MCF 10A (cell line): Measurements from ENCODE around the gene RASGRP4. TPM values are rescaled to one million over a fixed set of nuclear protein-coding genes. Genes with fewer than 3 reads are reported as not detected.

Experiments
- BruUV-seq: library from RNA; stranded (reverse); fragments of 400-500 nt; replicated peaks from 2 replicates; lab custom pipeline; 2021; lab: Mats Ljungman, UMichigan
- CTCF ChIA-PET: fragments of 300-600 bp; sonication (Branson Sonifier 250); formaldehyde crosslinking; extraction: SDS; loops from one replicate; lab custom pipeline; 2021; ENCODE audit warnings: antibody characterized with exemption, inconsistent platforms; lab: Yijun Ruan, JAX
- POLR2A ChIA-PET: fragments of 300-600, 350-650 bp; sonication (Branson Sonifier 250); formaldehyde crosslinking; extraction: SDS; loops from one replicate; lab custom pipeline; 2020; ENCODE audit warnings: antibody characterized with exemption, inconsistent platforms; lab: Yijun Ruan, JAX
- DNase-seq: peaks from one replicate; pipeline ENCODE4 v3.0.0-alpha.2; 2018; ENCODE audit not compliant: unreplicated experiment
- H3K27ac Mint-ChIP-seq: one replicate; pipeline ENCODE4 v1.8.0; 2022; ENCODE audit warnings: mild to moderate bottlenecking, low read depth, mixed read lengths; ENCODE audit not compliant: unreplicated experiment
- H3K27me3 Mint-ChIP-seq: one replicate; pipeline ENCODE4 v1.8.0; 2022; ENCODE audit warnings: mixed read lengths; ENCODE audit not compliant: insufficient read depth, unreplicated experiment
- H3K36me3 Mint-ChIP-seq: one replicate; pipeline ENCODE4 v1.8.0; 2022; ENCODE audit warnings: mild to moderate bottlenecking, moderate library complexity, mixed read lengths; ENCODE audit not compliant: insufficient read depth, unreplicated experiment
- H3K4me1 Mint-ChIP-seq: one replicate; pipeline ENCODE4 v1.8.0; 2022; ENCODE audit warnings: mixed read lengths; ENCODE audit not compliant: insufficient read depth, unreplicated experiment
- H3K4me3 Mint-ChIP-seq: one replicate; pipeline ENCODE4 v1.8.0; 2022; ENCODE audit warnings: mild to moderate bottlenecking, moderate library complexity, mixed read lengths; ENCODE audit not compliant: unreplicated experiment
- H3K9me3 Mint-ChIP-seq: one replicate; pipeline ENCODE4 v1.8.0; 2022; ENCODE audit warnings: mixed read lengths; ENCODE audit not compliant: unreplicated experiment
- CTCF ChIP-seq: fragments of 200-600 bp; IDR thresholded peaks from one replicate; pipeline ENCODE4 v1.8.0; 2022; ENCODE audit warnings: antibody characterized with exemption, mild to moderate bottlenecking; ENCODE audit not compliant: unreplicated experiment
- intact Hi-C: fragments of 100-400 bp; cut with micrococcal nuclease; formaldehyde crosslinking; loops from 2 replicates; pipeline ENCODE4 v1.14.1; 2022
- total RNA-seq: library from RNA; stranded (reverse); gene quantifications from 2 replicates; pipeline ENCODE4 v1.2.3, GENCODE V29; 2022

RASGRP4 gene
- total RNA-seq, 1 experiment from 2014 or later = not detected

GRCh38 chr19:38434549-38435051 lies 8.6 kb upstream of the RASGRP4 start:
- H3K4me1 Mint-ChIP-seq = no peaks in the 10 kb centered on the region
- ChIA-PET POLR2A (no interaction called here), CTCF (interaction anchor here (0.6 kb wide), 2 partner anchors 36 to 70 kb away, joined by 3 to 4 read pairs; no protein-coding TSS in a partner anchor)

GRCh38 chr19:38433268-38433733 lies 7.3 kb upstream of the RASGRP4 start, which contains the start of gene RYR1:
Gene RYR1, plus strand, starts transcription at chr19:38433691. Its CDS starts 139 bp downstream, at chr19:38433830.
- Mint-ChIP-seq H3K27me3 (peaks cover 30% of the 10 kb centered on the region), H3K9me3 (no peaks in the 10 kb centered on the region), H3K4me1 (no peaks in the 10 kb centered on the region), H3K27ac (no peak within 1 kb of the TSS), H3K4me3 (no peak within 1 kb of the TSS), H3K36me3 (no peaks in the 10 kb centered on the region)
- no TSS peak for BruUV-seq
- ChIA-PET CTCF (no interaction called here), POLR2A (no interaction called here)
- intact Hi-C loops = no loop called here
- peak; percentile 44 for DNase-seq
- TF ChIP-seq CTCF = no peak

More at GRCh38 chr19:38434549-38435051, 8.6 kb upstream of the RASGRP4 start:
- Mint-ChIP-seq H3K36me3 (no peaks in the 10 kb centered on the region), H3K9me3 (no peaks in the 10 kb centered on the region), H3K4me3 (no peak overlapping the region), H3K27ac (no peak overlapping the region), H3K27me3 (peaks cover 18% of the 10 kb centered on the region)
- no peak for TF ChIP-seq CTCF
- intact Hi-C loops = no loop called here
- no TSS peak for BruUV-seq
- DNase-seq = no peak

- POLR2A ChIA-PET = no interaction called here
- H3K27ac Mint-ChIP-seq = no peak overlapping the region
- no peaks in the 10 kb centered on the region for H3K4me1 Mint-ChIP-seq
- no peaks in the 10 kb centered on the region for H3K36me3 Mint-ChIP-seq
- H3K4me3 Mint-ChIP-seq = no peak overlapping the region
- intact Hi-C loops = no loop called here
- H3K9me3 Mint-ChIP-seq = no peaks in the 10 kb centered on the region
- H3K27me3 Mint-ChIP-seq = peaks cover 30% of the 10 kb centered on the region
- CTCF ChIA-PET = no interaction called here
- no TSS peak for BruUV-seq
- no peak for TF ChIP-seq CTCF
- no peak for DNase-seq
These were observed 4.9 kb upstream of the RASGRP4 start for GRCh38 chr19:38430931-38431330.

- Mint-ChIP-seq H3K4me3 (no peak overlapping the region), H3K4me1 (no peaks in the 10 kb centered on the region), H3K27ac (no peak overlapping the region), H3K36me3 (no peaks in the 10 kb centered on the region), H3K9me3 (no peaks in the 10 kb centered on the region), H3K27me3 (peaks cover 29% of the 10 kb centered on the region)
- BruUV-seq = no TSS peak
- no peak for DNase-seq
- TF ChIP-seq CTCF = no peak
- intact Hi-C loops = no loop called here
- ChIA-PET POLR2A (no interaction called here), CTCF (no interaction called here)
These were observed 3.8 kb upstream of the RASGRP4 start for GRCh38 chr19:38429811-38430156.
